Measurements from ENCODE around the gene NMRK2.
"Not testable (repeated sequence)": the region's sequence is repeated elsewhere in the genome, so short reads cannot be mapped to it uniquely, and the experiment has no call there.

Gene NMRK2

DNA sequence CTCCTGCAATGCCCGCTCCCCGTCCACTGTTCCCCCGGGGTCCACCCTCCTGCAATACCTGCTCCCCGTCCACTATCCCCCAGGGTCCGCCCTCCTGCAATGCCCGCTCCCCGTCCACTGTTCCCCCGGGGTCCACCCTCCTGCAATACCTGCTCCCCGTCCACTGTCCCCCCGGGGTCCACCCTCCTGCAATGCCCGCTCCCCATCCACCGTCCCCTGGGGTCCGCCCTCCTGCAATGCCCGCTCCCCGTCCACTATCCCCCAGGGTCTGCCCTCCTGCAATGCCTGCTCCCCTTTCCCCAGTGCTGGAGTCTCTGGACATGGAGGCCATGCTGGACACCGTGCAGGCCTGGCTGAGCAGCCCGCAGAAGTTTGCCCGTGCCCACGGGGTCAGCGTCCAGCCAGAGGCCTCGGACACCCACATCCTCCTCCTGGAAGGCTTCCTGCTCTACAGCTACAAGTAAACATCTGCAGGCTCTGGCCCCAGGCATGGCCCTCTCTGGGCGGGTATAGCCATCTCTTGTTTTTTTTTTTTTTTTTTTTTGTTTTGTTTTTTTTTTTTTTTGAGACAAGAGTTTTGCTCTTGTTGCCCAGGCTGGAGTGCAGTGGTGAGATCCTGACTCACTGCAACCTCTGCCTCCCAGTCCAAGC lies 5.6 kb downstream of the NMRK2 start:
- DNase-seq = not testable (repeated sequence)

DNA sequence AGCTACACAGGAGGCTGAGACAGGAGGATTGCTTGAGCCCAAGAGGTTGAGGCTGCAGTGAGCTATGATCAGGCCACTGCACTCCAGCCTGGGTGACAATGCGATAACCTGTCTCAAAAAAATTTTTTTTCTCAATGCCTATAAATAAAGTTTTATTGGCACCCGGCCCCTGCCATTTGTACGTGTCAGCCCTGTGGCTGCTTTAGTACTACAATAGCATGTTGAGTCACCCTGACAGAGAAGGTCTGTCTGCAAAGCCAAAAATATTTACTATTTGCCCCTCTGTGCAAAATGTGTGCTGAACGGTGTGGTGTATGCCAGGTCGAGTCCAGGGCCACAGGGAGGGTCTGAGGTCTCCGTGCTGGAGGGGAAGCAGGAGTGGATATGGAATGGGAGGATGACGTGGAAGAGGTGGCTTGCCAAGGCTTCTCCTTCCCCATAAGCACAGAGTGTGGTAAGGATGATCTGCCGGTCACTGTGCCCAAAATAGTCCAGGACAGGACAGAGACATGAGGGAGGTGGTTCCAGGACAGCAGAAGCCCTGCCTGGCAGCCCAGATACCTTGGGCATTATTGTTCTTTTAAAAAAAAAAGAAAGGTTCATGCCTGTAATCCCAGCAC lies 10.0 kb downstream of the NMRK2 start:
- no peak for DNase-seq

DNA sequence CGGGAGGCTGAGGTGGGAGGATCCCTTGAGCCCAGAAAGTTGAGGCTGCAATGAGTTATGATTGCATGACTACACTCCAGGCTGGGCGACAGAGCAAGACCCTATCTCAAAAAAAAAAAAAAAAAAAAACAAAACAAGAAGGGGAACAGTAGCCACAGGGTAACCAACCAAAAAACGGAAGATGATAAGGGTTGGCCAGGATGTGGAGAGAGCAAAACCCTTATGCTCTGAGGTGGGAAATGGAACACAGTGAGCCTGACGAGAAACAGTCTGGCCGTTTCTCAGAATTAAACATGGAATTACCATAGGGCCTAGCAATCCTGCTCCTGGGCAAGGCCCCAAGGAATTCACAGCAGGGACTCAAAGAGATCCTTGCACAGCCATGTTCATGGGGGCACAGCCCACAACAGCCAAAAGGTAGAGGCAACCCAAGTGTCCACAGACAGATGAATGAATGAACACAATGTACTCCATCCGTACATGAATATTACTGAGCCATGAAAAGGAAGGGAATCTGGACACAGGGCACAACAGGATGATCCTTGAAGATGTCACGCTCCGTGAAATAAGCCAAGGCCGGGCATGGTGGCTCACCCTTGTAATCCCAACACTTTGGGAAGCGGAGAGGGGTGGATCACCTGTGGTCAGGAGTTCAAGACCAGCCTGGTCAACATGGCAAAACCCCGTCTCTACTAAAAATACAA lies 11.3 kb downstream of the NMRK2 start:
- no peak for DNase-seq

DNA sequence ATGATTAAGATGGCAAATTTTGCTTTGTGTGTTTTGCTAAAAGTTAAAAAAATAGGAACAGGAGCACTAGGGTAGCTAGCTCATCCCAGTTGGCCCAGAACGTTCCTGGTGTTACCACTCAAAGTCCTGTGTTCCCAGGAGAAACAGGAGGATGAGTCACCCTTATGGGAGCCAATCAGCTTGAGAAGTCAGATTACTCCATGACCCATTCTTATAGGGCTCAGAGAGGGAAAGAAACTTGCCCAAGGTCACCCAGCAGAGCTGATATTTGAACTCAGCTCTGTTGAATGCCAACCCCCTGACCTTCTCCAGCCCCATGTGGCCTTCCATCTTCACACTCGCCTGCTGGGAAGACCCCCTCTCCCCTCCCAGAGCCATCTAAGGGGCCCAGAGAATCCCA lies 13.0 kb downstream of the NMRK2 start:
- DNase-seq = no peak

DNA sequence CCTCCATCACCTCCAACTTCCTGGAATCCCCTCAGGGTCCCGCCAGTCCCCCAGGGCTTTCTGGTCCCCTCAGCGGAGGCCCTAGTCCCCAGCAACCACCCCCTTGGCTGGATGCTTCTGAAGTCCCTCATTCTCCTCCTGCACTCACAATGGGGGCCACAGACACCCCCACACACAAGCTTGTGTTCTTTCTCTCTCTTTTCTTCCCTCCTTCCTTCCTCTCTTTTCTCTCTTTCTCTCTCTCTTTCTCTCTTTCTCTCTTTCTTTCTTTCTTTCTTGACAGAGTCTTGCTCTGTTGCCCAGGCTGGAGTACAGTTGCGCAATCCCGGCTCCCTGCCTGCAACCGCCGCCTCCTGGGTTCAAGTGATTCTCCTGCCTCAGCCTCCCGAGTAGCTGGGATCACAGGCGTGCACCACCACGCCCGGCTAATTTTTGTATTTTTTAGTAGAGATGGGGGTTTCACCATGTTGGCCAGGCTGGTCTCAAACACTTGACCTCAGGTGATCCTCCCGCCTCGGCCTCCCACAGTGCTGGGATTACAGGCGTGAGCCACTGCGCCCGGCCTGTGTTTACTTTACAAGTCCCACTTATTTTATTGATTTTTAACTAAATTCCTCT lies 14.6 kb downstream of the NMRK2 start:
- DNase-seq = not testable (repeated sequence)

DNA sequence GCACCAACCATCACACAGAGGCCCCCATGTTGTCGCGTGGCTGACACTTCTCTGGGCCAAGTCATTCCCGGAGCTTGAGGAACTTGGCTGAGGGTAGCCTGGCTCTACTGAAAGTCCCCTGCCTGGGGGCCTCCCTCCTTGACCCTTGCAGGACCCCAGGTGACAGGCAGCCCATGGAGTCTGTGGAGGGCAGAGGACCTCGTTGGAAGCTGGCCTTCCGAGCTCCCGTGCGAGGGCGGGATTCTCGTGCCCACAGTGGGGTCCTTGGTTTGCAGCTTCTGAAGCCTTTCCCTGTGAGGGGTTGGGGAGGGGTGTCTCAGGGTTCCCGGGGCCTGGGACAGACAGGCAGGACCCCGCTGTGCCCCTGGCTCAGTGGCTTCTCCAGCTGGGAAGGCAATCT lies 16.4 kb downstream of the NMRK2 start:
- DNase-seq = no peak

DNA sequence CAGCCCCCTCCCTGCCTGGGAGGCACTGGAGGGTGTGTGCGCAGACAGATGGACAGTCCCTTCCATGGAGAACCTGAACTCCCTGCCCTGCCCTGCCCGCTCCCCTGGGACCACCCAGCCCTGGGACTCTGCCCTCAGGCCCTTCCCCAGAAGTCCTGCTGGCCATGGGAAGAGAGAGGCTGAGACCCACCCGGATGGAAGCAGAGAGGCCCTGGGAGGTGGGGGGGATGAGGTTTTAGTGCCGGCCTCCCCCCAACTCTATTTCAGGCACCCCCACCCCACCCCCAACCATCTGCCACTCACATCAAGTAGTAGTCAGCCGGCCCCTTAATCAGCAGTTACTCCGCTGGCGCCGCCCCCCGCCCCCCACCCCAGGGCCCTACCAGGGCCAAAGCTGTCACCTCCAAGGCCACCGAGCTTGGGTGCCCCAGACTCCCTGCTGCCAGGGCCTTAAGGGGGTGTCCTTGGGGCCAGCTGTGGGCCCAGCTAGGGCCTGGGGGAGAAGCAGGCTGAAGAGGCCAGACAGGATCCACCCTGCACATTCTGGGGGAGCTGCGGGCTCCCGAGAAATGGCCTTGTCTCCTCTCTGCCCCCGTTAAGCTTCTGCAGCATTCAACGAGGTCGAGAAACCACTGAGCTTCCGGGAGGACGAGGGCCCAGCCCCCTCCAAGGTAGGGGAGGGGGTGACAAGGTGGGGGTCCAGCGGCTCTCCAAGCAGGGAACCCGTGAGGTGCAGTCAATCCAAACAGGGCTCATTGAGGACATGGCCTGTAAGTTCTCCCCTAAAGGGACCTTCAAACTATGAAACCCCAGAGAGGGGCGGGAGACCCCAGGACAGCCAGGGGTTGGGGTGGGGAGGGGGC lies 17.4 kb downstream of the NMRK2 start:
- DNase-seq = no peak

DNA sequence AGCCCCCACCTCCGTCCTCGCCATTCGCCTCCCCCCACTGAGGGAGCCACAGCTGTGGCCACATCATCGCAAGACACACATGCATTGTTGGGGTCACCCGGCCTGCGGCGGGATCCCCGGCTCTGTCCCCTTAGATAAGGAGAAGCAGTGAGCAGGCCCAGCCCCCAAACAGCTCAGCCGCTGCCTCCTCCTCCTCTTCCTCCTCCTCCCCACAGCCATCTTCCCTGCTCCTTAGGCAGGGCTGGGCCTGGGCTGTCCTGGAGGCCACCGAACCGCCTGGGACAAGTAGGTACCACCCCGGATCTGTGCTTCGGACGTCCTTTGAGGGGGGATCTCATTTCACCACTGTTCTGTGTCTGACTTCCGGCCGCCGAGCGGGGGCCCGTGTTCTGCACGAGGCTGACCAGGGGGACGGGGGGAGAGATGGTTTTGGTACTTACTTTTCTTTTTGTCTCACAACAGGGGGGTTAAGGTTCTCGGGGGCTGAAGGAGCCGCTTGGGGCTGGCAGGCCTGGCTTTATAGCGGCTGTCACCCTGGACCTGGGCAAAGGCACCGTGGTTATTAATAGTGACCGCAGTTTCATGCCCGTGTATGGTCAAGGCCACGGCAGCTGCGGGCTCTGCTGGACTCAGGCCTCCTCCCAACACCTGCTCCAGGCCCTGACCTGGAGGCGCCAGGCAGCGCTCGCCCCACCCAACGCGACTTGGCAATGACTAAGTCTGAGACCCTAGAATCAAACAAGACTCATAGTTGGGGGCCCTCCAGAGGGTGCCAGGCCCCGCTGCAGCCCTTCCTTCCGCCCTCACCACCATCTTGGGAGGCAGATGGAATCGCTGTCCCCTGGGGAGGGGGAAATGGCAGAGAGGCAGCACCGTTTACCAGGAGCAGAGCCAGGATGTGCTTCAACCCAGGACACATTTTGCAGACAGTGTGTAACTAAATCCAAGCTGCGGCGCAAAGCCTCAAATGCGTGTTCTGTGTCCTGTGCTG lies 18.3 kb downstream of the NMRK2 start:
- no peak for DNase-seq

DNA sequence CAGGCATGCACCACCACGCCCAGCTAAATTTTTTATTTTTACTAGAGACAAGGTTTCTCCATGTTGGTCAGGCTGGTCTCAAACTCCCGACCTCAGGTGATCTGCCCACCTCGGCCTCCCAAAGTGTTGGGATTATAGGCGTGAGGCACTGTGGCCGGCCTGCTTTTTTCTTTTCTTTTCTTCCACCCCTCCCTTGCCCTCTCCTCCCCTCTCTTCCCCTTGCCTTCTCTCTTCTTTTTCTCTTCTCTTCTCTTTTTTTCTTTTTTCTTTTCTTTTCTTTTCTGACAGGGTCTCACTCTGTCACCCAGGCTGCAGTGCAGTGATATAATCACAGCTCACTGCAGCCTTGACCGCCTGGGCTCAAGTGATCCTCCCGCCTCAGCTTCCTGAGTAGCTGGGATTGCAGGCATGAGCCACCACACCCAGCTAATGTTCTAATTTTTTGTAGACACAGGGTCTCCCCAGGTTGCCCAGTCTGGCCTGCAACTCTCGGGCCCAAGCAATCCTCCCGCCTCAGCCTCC lies 19.9 kb downstream of the NMRK2 start:
- not testable (repeated sequence) for DNase-seq

DNA sequence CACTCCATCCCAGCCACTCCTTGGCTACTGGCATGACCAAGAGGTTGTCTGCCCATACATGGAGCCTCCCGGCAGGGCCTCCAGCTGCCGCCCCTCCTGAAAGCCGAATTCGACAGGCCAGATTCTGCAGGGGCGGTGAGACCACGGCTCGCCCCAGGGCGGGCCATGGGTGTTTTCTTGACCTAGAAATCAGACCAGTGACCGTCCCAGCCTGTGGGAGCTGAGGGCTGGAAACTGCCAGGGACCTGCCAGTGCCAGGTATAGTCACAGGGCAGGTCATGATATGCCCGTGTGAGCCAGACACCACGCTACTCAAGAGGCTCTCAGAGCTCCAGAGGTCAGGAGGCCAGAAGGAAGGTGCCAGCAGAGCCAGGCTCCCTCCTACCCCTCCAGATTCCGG lies 21.2 kb downstream of the NMRK2 start:
- no peak for DNase-seq

DNA sequence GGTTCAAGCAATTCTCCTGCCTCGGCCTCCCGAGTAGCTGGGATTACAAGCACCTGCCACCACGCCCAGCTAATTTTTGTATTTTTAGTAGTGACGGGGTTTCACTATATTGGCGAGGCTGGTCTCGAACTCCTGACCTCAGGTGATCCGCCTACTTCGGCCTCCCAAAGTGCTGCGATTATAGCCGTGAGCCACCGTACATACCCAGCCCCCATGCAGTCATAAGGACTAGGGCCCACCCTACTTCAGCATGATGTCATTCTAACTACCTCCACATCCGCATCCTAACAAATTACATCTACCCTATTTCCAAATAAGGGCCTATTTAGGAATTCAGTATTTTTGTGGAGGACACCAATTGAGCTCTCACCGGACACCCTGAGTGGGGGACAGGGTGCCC lies 22.4 kb downstream of the NMRK2 start:
- not testable (repeated sequence) for DNase-seq

DNA sequence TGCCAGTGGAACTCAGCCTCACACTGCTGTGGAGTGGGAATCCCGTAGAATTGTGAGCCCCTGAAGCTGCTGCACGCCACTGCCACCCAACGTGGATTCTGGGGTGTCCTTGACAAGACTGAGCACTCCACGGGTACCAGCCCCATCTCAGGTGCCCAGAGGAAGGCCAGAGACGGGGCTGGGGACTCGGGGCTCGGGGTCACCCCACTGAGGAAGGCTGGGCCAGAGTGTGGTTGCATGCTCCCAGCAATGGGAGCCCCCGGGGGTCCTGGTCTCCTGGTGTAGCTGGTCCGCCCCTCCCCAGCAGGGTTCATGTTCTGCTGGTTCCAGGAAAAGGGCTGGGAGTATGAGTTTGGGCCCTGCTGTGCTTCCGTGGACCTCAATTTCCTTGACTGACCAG lies 22.8 kb downstream of the NMRK2 start:
- no peak for DNase-seq

DNA sequence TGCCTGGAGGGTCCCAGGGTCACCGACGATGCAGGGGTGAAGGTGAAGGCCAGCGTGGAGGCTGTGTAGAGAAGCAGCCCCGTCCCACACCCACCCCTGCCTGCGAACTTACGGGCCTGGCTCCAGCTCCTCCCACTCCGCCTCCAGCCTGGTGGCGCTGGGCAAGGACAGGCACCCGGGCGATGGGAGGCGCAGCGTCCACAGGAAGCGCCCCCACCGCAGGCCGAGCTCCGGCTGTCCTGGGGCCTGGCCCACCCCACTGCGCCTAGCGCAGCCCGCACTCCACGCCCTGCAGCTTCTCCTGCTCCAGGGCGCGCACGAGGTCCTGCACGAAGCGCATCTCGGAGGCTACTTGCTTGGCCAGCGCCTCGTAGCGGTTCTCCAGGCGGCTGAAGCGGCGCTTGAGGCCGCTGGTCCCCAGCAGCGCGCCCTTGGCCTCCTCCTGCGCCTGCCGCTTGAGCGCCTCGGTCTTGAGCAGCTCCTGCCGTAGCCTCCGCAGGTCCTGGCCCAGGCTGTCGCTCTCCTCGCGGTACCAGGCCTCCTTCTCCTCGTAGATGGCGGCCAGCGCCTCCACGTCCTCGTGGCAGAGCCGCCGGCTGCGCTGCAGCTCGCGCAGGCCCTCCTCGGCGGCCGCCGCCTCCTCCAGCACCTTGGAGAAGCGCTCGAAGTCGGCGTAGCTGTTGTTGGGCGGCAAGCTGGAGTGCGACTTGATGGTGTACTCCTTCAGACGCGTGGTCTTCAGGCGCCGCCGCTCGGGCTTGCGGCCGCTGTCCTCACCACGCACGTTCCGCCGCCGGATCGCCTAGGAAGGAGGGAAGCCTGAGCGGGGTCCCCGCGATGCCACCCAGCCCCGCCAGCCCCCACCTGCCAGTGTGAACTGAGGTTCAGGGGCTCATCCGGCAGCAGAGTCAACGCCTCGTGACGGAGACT lies 26.2 kb downstream of the NMRK2 start:
- DNase-seq = no peak

DNA sequence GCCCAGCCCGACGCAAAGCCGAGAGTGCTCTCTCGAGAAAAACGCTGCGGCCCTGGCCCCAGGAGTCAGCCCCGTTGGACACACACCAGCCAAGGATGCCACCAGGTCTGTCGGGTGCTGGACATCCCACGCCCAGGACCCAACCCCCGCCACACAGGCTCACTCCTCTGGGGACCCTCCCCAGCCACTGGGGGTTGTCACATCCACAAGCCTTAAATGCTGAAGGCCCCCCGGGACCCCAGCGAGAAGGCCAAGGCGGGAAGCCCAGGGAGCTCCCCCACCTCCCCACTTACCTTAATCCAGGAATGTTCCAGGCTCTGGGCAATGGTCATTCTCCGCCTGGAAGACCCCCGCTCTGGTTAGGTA lies 26.9 kb downstream of the NMRK2 start:
- DNase-seq = no peak

DNA sequence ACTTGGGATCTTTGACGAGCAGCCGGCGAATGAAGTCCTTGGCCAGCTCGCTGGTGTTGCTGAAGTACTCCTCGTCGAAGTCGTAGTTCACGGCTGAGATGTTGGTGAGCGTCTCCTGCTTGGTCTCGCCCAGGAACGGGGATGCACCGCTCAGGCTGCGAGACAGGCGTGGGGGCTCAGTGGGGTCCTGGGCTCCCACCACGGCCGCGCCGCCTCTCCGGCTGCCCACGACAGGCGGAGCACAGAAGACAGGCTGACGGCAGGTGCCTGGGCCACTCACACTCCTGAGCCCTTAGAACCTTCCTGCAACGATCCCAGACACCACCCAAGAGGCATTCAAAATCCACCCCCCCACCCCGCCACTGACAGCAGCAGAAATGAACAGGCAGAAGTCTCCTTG lies 28.1 kb downstream of the NMRK2 start:
- no peak for DNase-seq

DNA sequence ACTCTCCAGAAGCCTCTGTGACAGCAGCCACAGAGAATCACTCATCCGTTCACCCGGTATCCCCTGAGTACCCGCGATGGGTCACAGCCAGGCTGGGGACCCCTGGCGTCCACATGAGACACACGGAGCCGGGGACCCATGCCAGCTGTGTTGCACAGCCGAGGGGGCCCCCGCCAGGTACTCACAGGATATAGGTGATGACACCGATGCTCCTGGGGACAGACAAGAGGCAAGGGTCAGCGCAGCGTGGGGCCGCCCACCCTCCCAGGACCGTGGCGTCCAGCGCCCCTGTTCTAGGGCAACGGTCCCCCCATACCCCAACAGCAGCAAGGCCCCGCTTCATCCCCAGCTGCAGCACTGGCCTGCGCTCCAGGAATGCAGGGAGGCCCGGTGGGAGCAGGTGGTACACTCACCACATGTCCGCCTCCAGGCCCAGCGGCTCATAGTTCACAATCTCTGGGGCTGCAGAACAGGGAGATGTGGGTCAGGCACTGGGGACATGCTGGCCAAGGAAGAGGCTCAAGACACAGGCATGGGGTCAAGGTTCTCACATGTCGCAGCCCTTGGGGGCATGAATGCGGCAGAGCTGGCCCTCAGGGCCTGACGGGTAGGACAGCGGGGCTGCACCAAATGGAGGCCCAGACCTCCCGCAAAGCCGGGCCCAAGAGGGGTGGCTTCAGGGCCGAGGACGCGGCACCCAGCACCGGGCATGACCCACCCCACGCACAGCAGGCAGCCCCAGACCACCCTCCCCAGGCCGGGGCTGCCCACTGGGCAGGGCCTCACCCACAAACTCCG lies 30.8 kb downstream of the NMRK2 start:
- no peak for DNase-seq

DNA sequence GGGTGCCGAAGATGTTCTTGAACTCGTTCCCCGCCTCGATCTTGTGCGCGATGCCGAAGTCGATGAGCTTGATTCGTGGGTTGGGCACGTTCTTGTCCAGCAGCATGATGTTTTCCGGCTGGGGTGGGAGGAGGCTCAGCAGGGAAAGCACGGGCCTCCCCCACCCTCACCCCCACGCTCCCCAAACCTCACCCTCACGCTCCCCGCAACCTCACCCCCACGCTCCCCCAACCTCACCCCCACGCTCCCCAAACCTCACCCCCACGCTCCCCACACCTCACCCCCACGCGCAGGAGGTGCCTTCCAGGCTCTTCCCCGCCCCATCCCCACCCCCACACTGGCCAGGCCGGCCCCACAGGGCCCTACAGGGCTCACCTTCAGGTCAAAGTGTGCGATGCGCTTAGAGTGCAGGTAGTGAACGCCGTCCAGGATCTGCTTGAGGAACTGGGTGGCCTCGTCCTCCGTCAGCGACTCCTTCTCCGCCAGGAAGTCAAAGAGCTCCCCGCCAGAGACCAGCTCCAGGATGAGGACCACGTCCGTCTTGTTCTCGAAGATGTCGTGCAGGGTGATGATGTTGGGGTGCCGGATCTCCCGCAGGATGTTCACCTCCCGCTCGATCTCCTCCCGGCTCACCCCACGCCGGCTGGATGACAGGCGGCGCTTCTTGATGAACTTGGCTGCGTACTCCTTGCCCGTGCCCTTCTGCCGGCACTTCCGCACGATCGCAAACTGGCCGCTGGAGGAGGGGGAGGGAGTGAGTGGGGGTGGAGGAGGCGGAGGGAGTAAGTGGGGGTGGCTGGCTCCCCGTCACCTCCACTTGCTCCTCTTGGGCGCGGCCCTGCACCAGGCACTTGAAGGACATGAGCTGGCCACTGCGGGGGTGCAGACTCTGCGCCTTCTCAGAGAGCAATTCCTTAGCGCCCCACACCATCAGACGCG lies 31.7 kb downstream of the NMRK2 start:
- no peak for DNase-seq

Measured in CD4-positive, alpha-beta T cell treated with Interleukin-12 subunit alpha and Interleukin-12 subunit beta, for 1 hour (primary cell).